ENCODE measurements around the gene SETD7.

- no peak for TF ChIP-seq CTCF (IDR thresholded peaks at IDR 0.05; ENCODE audit: extremely low read depth in 1 of 2, insufficient read depth in 1 of 2, low read depth in 1 of 2, low read length in 2 of 2)
- TF ChIP-seq POLR2A (IDR thresholded peaks at IDR 0.05; ENCODE audit: low read depth, low read length): no peak
- TF ChIP-seq MYC (IDR thresholded peaks at IDR 0.05; ENCODE audit: low read depth, low read length): no peak
- no peak for TF ChIP-seq POLR2AphosphoS5 (IDR thresholded peaks at IDR 0.05; ENCODE audit: insufficient read depth, low read depth, low read length)
- TF ChIP-seq MAX (IDR thresholded peaks at IDR 0.05; ENCODE audit: insufficient read depth, insufficient read length): no peak
These were observed 86.8 kb downstream of the SETD7 start for GRCh38 chr4:139469216-139469615.

All from endothelial cell of umbilical vein (primary cell).